OCI-LY1 (cell line): ENCODE data around the gene ASGR2.

ENCODE experiments used
- H2AFZ ChIP-seq: fragments of 200-600 bp; sonication (generic), shearing (Covaris generic); 2 replicates; pipeline ENCODE4 v1.6.0; 2014; ENCODE audit warnings: antibody characterized with exemption, mild to moderate bottlenecking, low read length
- H3F3A ChIP-seq: fragments of 200-600 bp; sonication (generic), shearing (Covaris generic); 2 replicates; pipeline ENCODE4 v1.6.0; 2014; ENCODE audit warnings: mild to moderate bottlenecking, antibody characterized with exemption, low read length, moderate library complexity; ENCODE audit not compliant: insufficient read depth
- H3K27ac ChIP-seq: fragments of 200-600 bp; sonication (generic); 2 replicates; pipeline ENCODE4 v1.5.1; 2014; ENCODE audit warnings: low read length, mixed run types, mild to moderate bottlenecking, low read depth; ENCODE audit not compliant: poor library complexity, severe bottlenecking
- H3K27me3 ChIP-seq: fragments of 200-600 bp; sonication (generic); 2 replicates; pipeline ENCODE4 v1.6.0; 2014; ENCODE audit warnings: antibody characterized with exemption, mild to moderate bottlenecking, low read length, moderate library complexity; ENCODE audit not compliant: insufficient read depth
- H3K36me3 ChIP-seq: fragments of 200-600 bp; sonication (generic); 2 replicates; pipeline ENCODE4 v1.6.1; 2014; ENCODE audit warnings: mild to moderate bottlenecking, antibody characterized with exemption, low read length, moderate library complexity, mixed read lengths; ENCODE audit not compliant: insufficient read depth
- H3K4me1 ChIP-seq: fragments of 200-600 bp; sonication (generic); 2 replicates; pipeline ENCODE4 v1.5.1; 2014; ENCODE audit warnings: mild to moderate bottlenecking, low read length, moderate library complexity; ENCODE audit not compliant: insufficient read depth, severe bottlenecking
- H3K4me2 ChIP-seq: fragments of 200-600 bp; sonication (generic), shearing (Covaris generic); 2 replicates; pipeline ENCODE4 v1.6.1; 2014; ENCODE audit warnings: low read length
- H3K4me3 ChIP-seq: fragments of 200-600 bp; sonication (generic); 2 replicates; pipeline ENCODE4 v1.5.1; 2014; ENCODE audit warnings: low read length, low read depth, mild to moderate bottlenecking, mixed read lengths; ENCODE audit not compliant: poor library complexity, severe bottlenecking
- H3K79me2 ChIP-seq: fragments of 200-600 bp; shearing (Covaris generic); 2 replicates; pipeline ENCODE4 v1.6.1; 2016; ENCODE audit warnings: mixed run types, low read length, mixed read lengths; ENCODE audit not compliant: insufficient read depth
- H3K9ac ChIP-seq: fragments of 200-600 bp; sonication (generic), shearing (Covaris generic); 2 replicates; pipeline ENCODE4 v1.6.1; 2014; ENCODE audit warnings: mild to moderate bottlenecking, low read length, mixed read lengths
- H3K9me2 ChIP-seq: fragments of 200-600 bp; sonication (generic), shearing (Covaris generic); 2 replicates; pipeline ENCODE4 v1.6.1; 2014; ENCODE audit warnings: low read depth, mild to moderate bottlenecking, low read length, mixed read lengths
- H3K9me3 ChIP-seq: fragments of 200-600 bp; shearing (Covaris generic); 2 replicates; pipeline ENCODE4 v1.6.1; 2014; ENCODE audit warnings: low read length, mixed read lengths
- H4K20me1 ChIP-seq: fragments of 200-600 bp; sonication (generic), shearing (Covaris generic); 2 replicates; pipeline ENCODE4 v1.6.0; 2016; ENCODE audit warnings: mild to moderate bottlenecking, low read length; ENCODE audit not compliant: insufficient read depth
- CTCF ChIP-seq: fragments of 200-600 bp; sonication (generic), shearing (Covaris generic); IDR thresholded peaks from 2 replicates; pipeline ENCODE4 v1.5.1; 2017; ENCODE audit warnings: mild to moderate bottlenecking, antibody characterized with exemption, low read length, moderate library complexity, mixed read lengths
- EZH2 ChIP-seq: fragments of 200-600 bp; sonication (generic), shearing (Covaris generic); IDR thresholded peaks from 2 replicates; pipeline ENCODE4 v1.8.0; 2017; ENCODE audit warnings: borderline replicate concordance, mixed run types, mild to moderate bottlenecking, antibody characterized with exemption, low read length, moderate library complexity, mixed read lengths

The ASGR2 gene

DNA sequence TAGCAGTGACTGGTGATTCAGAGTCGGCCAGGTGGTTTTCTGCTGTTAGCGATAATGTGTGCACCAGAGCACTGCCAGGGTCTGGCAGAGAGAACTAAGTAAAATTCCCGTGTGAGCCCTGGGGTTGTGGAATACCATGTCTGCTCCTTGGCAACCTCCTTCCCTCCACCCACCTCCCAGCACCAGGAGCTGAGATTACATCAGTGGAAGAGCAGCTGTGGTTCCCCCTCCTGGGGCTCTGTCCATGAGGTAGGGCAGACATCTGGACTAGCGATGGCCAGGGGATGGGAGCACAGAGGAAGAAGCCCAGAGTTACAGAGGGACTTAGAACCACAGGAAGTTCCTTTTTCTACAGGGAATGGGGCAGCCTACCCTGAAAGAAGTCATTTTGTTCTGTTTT, 50.4 kb downstream of the ASGR2 start:
- H3K27ac ChIP-seq, result no peak overlapping the region
- no peak overlapping the region for H3K4me2 ChIP-seq
- no peaks in the 10 kb centered on the region for H3F3A ChIP-seq
- H3K9me2 ChIP-seq, result no peaks in the 10 kb centered on the region
- no peaks in the 10 kb centered on the region for H4K20me1 ChIP-seq
- TF ChIP-seq EZH2 (no peak), CTCF (no peak)
- H3K27me3 ChIP-seq, result peaks cover 6% of the 10 kb centered on the region; the same call in 1 of the 2 replicates
- no peak overlapping the region for H3K9ac ChIP-seq
- H3K36me3 ChIP-seq, result no peaks in the 10 kb centered on the region; the same call in 1 of the 2 replicates
- H3K4me1 ChIP-seq, result no peaks in the 10 kb centered on the region
- no peak overlapping the region for H2AFZ ChIP-seq
- no peak overlapping the region for H3K4me3 ChIP-seq
- H3K9me3 ChIP-seq, result no peaks in the 10 kb centered on the region
- H3K79me2 ChIP-seq, result no peaks in the 10 kb centered on the region

GRCh38 chr17:7063518-7064094, 51.0 kb downstream of the ASGR2 start:
- Histone ChIP-seq H3F3A (no peaks in the 10 kb centered on the region), H3K9me3 (no peaks in the 10 kb centered on the region), H4K20me1 (no peaks in the 10 kb centered on the region), H2AFZ (no peak overlapping the region), H3K4me1 (no peaks in the 10 kb centered on the region), H3K9me2 (no peaks in the 10 kb centered on the region), H3K79me2 (no peaks in the 10 kb centered on the region), H3K4me2 (no peak overlapping the region), H3K27ac (no peak overlapping the region), H3K4me3 (no peak overlapping the region), H3K9ac (no peak overlapping the region), H3K27me3 (peaks cover 6% of the 10 kb centered on the region; the same call in 1 of the 2 replicates), H3K36me3 (no peaks in the 10 kb centered on the region)
- TF ChIP-seq EZH2, result no peak
- no peak for TF ChIP-seq CTCF

DNA sequence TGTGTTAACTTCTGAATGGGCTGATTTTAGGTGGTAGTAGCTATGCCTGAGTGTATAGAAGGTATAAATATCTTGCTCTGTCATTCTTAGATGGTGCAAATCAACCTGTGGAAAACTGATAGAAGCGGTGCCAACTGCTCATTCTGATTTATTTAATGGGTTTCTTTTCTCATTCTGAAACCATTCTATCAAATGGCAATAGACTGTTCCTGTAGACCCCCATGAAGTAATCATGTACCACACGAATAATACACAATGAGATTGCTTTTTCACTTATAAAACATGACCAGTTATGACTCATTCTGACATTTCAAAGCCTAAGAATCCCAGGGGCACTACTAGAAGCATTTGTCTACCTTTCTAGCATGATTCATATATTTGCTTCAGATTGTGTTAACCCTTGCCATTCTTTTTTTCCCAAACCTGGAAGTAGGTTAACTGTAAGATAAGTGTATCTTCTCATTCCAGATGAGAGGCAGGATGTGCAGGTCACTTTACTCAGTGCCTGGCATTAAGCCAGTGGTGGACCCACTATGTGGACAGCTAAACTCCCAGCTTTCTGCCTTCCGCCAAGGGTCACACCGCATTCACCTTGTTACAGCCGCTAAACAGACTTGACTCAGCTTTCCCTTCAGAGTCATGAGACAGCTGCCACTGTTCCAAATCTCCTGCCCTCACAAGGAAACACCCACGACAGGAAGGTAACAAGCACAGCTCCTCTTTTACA, 54.3 kb downstream of the ASGR2 start:
- Histone ChIP-seq H3K4me3 (no peak overlapping the region), H2AFZ (no peak overlapping the region), H3K9me3 (no peaks in the 10 kb centered on the region), H3K79me2 (no peaks in the 10 kb centered on the region), H3K36me3 (no peaks in the 10 kb centered on the region), H3F3A (no peaks in the 10 kb centered on the region), H4K20me1 (no peaks in the 10 kb centered on the region), H3K9ac (no peak overlapping the region), H3K4me1 (no peaks in the 10 kb centered on the region), H3K4me2 (no peak overlapping the region), H3K27ac (no peak overlapping the region), H3K9me2 (no peaks in the 10 kb centered on the region), H3K27me3 (no peaks in the 10 kb centered on the region; the same call in 1 of the 2 replicates)
- TF ChIP-seq CTCF, result no peak
- no peak for TF ChIP-seq EZH2
